ENCODE data around the gene BCORL1. TPM values are rescaled to one million over a fixed set of nuclear protein-coding genes. Genes with fewer than 3 reads are reported as not detected.
A peak's percentile ranks its signal among the peaks of the same experiment; 100 is the strongest.

Gene BCORL1
- total RNA-seq, 1 experiment from 2014 or later, result 0.96 TPM

GRCh38 chrX:129961180-129962083, 21.0 kb upstream of the BCORL1 start:
- peak; percentile 54 for DNase-seq (ENCODE audit: low read depth)

- DNase-seq (ENCODE audit: low read depth), result no peak
Observed at GRCh38 chrX:129963729-129964128, 18.7 kb upstream of the BCORL1 start.

GRCh38 chrX:129965166-129965565, 17.3 kb upstream of the BCORL1 start:
- no peak for DNase-seq (ENCODE audit: low read depth)

- DNase-seq (ENCODE audit: low read depth), result no peak
Observed at GRCh38 chrX:129968968-129969367, 13.5 kb upstream of the BCORL1 start.

DNA sequence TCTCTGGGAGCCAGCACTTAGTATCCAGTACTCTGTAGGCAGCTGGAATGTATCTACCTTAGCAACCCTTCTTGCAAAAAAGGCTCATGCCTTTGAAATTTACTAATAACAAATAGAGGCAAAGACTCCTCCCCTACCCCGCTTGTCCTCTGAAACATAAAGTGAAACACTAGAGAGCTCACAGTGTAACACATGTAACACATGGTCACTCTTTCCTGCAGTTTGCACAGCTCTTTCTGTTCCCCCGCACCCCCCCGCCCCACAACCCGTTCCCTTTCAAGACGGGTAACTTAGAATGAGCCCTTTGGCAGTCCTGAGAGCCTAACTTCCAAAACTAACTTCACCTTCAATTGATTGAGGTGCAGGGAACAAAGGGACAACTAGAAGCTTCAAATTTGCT, 6.0 kb upstream of the BCORL1 start:
- no peak for DNase-seq (ENCODE audit: low read depth)

GRCh38 chrX:129979207-129979920, 3.1 kb upstream of the BCORL1 start:
- no peak for DNase-seq (ENCODE audit: low read depth)

GRCh38 chrX:129980001-129980401, 2.4 kb upstream of the BCORL1 start:
- DNase-seq (ENCODE audit: low read depth), result no peak

GRCh38 chrX:129980540-129981199, 1.8 kb upstream of the BCORL1 start:
- DNase-seq (ENCODE audit: low read depth), result peak; percentile 11

- no peak for DNase-seq (ENCODE audit: low read depth)
Observed at GRCh38 chrX:129981200-129981553, 1.3 kb upstream of the BCORL1 start.

- DNase-seq (ENCODE audit: low read depth), result no peak
Observed at GRCh38 chrX:129981752-129982299, 609 bp upstream of the BCORL1 start.

DNA sequence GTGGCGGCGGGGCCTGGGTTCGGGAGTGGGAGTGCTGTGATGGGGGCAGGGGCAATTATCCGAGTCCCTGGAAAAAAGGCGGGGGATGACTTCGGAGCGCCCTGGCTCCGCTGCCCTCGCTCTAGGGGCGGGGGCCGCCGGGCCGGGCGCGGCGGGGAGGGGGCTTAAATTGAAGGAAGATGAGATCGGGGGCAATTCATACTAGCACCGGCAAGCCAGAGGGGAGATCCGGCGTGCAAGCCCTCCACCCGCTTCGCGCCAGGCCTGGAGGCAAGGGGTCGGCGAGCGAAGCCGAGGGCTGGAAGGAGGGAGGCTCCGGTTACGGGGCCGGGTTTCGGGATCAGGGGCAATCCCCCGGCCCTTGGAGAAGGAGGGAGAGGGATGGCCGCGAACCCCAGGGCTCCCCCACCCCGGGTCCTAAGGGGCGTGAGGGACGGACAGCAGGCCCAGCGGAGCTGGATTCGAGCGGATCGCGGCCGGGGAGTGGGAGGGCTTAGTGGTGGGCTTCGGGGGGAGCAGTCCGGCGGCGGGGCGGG, 1.2 kb downstream of the BCORL1 start:
- DNase-seq (ENCODE audit: low read depth), result no peak

- DNase-seq (ENCODE audit: low read depth), result peak; percentile 17
Observed at GRCh38 chrX:129984111-129984958, 1.9 kb downstream of the BCORL1 start.

DNA sequence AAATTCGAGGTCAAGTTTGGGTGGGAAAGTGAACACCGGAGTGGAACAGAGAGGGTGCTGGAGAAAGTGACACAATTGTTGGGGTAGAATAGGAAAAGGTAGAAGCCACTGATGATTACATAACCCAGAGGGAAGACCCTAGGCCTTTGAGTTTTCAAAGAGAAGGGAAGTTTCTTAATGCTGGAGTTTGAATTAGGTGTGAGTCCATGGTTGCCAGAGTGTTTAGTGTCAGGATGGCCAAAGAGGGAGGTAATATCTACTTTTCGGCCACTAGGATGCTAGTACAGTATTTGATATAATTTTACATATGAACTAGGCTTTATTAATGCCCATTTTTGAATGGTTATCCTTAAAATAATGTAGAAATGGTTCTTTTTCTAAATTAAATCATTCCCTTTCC, 5.4 kb downstream of the BCORL1 start:
- DNase-seq (ENCODE audit: low read depth), result no peak

- no peak for DNase-seq (ENCODE audit: low read depth)
Observed at GRCh38 chrX:129992181-129992580, 9.7 kb downstream of the BCORL1 start.

- DNase-seq (ENCODE audit: low read depth), result peak; percentile 58
Observed at GRCh38 chrX:129996120-129996519, 13.7 kb downstream of the BCORL1 start.

DNA sequence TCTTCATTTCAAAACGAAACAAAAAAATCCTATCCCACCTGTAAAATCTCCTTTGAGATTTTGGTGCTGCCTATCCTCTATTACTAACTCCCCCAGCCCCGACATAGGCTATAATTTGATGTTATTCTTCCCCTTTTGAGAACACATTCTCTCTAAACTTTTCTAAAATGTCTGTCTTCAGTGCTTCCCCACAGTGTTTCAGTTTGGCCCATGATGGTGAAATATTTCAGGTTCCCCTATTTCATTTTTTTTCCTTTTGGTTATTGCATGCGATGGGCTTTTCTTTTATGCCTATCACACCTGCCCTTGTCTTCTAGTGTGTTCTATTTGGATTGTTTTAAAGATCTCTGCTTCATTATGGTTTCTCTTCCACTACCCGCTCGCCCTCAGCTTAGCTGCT, 14.7 kb downstream of the BCORL1 start:
- no peak for DNase-seq (ENCODE audit: low read depth)

GRCh38 chrX:129998021-129998420, 15.6 kb downstream of the BCORL1 start:
- no peak for DNase-seq (ENCODE audit: low read depth)

DNA sequence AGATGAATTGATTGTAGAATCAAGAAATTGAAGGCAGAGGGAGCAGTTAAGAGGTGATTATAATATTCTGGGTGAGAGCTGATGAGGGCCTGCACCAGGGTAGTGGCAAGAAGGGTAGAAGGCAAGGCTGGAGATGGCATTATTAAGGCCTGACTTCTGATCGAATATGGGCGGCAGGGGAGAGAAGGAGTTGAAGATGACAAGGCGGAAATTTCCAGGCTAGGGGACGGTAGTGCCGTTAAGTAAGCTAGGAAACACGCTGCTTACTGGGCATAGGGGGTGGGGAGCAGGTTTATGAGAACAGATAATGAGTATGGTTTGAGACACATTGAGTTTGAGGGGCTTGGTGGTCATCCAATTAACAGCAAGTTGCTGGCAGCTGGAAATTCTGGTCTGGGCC, 19.5 kb downstream of the BCORL1 start:
- DNase-seq (ENCODE audit: low read depth), result no peak

DNA sequence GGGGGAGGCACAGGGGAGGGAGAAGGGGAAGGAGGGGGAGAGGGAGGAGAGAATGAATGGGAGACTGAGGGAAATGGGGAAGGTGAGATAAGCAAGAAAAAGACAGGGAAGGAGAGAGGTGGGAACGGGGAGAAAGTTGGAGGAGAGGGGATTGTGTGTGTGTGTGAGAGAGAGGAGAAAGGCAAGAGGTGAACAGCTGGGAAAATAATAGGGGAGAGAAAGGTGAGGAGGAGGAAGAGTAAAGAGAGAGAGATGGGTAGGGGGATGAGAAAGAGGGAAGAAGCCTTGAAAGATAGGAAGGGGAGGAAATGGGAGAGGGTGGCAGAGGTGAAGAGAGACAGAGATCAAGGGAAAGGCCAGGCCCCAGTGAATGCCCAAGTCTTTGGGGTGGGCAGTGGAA, 20.1 kb downstream of the BCORL1 start:
- no peak for DNase-seq (ENCODE audit: low read depth)

GRCh38 chrX:130005089-130005807, 22.8 kb downstream of the BCORL1 start:
- no peak for DNase-seq (ENCODE audit: low read depth)

All from RPMI7951 (cell line).